Measurements from ENCODE around the gene ZC3HAV1L.

DNA sequence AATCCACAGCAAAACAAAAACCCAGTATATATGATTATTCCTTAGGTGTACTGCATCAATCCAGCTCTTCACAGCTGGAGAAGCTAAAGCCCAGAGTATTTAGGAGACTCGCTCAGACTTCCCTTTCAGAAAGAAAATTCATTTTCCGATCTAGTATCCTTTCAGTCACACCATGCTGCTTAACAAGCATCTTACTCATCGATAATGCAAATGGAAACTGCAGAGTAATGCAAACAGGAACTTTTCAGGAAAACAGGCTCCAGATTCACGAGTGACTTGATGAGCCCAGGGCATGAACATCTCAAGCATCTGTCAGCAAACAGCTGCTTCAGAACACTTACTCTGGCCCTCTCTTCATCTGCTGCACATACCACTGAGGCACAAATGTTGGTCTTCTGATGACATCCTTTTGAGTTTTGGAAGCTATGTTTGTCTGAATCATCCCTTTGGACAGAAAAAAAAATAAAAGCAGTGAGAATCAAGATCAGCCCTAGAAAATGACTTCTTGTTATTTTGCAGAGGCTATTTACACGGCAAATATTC is 24.9 kb upstream of the ZC3HAV1L start:
- TF ChIP-seq, protein P1, sequence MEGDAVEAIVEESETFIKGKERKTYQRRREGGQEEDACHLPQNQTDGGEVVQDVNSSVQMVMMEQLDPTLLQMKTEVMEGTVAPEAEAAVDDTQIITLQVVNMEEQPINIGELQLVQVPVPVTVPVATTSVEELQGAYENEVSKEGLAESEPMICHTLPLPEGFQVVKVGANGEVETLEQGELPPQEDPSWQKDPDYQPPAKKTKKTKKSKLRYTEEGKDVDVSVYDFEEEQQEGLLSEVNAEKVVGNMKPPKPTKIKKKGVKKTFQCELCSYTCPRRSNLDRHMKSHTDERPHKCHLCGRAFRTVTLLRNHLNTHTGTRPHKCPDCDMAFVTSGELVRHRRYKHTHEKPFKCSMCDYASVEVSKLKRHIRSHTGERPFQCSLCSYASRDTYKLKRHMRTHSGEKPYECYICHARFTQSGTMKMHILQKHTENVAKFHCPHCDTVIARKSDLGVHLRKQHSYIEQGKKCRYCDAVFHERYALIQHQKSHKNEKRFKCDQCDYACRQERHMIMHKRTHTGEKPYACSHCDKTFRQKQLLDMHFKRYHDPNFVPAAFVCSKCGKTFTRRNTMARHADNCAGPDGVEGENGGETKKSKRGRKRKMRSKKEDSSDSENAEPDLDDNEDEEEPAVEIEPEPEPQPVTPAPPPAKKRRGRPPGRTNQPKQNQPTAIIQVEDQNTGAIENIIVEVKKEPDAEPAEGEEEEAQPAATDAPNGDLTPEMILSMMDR (IDR thresholded peaks at IDR 0.05), result no peak
- TF ChIP-seq EP300 (IDR thresholded peaks at IDR 0.05), result no peak
